CD4-positive, alpha-beta T cell (primary cell): Measurements from ENCODE around the gene TMEM219. TPM values are rescaled to one million over a fixed set of nuclear protein-coding genes. Genes with fewer than 3 reads are reported as not detected.

Experiments used
- ATAC-seq: fragments of 200-7000 bp; cut with Tn5 transposase; one replicate; pipeline ENCODE4 v1.10.0; 2022; ENCODE audit warnings: mild to moderate bottlenecking; ENCODE audit not compliant: poor library complexity
- CTCF ChIA-PET: fragments of 350-600 bp; sonication (Branson Sonifier 250); formaldehyde crosslinking; loops from one replicate; lab custom pipeline; 2021; ENCODE audit warnings: antibody characterized with exemption, inconsistent platforms; lab: Charles Lee
- POLR2A ChIA-PET: fragments of 350-600 bp; sonication (Branson Sonifier 250); formaldehyde crosslinking; loops from one replicate; lab custom pipeline; 2021; ENCODE audit warnings: antibody characterized with exemption, inconsistent platforms; lab: Charles Lee
- DNase-seq, 14 experiments: peaks; one replicate each; pipeline ENCODE4 v3.0.0-alpha.2; 2013 to 2020; ENCODE audit warnings: mixed read lengths in 2 of 14
- H3K27ac ChIP-seq, 2 donors: one replicate each; pipeline versions ENCODE4 v1.5.1 to v1.7.0; 2013; ENCODE audit warnings: low read length in 2 of 2, low read depth in 1 of 2, mild to moderate bottlenecking in 1 of 2
- H3K27me3 ChIP-seq, 2 experiments: 1 replicate in 1 of 2; 2 replicates in 1 of 2; pipeline versions ENCODE4 v1.6.1 to v1.7.0; 2013; ENCODE audit warnings: low read length in 2 of 2, control low read depth in 1 of 2, mild to moderate bottlenecking in 1 of 2, moderate library complexity in 1 of 2; ENCODE audit not compliant: insufficient read depth in 2 of 2, control insufficient read depth in 1 of 2
- H3K36me3 ChIP-seq: one replicate; pipeline ENCODE4 v1.6.1; 2013; ENCODE audit warnings: low read length, control low read depth; ENCODE audit not compliant: insufficient read depth
- H3K4me1 ChIP-seq: one replicate; pipeline ENCODE4 v1.6.1; 2013; ENCODE audit warnings: low read length, control low read depth; ENCODE audit not compliant: insufficient read depth
- H3K4me3 ChIP-seq: one replicate; pipeline ENCODE4 v1.5.1; 2013; ENCODE audit warnings: mild to moderate bottlenecking, low read length, moderate library complexity
- H3K9me3 ChIP-seq, 2 experiments: 1 replicate in 1 of 2; 2 replicates in 1 of 2; pipeline versions ENCODE4 v1.6.1 to v1.7.0; 2013; ENCODE audit warnings: low read length in 2 of 2, mild to moderate bottlenecking in 2 of 2, control low read depth in 1 of 2, moderate library complexity in 1 of 2; ENCODE audit not compliant: control insufficient read depth in 1 of 2, insufficient read depth in 1 of 2
- H3K27ac Mint-ChIP-seq: one replicate; pipeline ENCODE4 v1.8.0; 2020; ENCODE audit warnings: mixed read lengths
- H3K27me3 Mint-ChIP-seq: one replicate; pipeline ENCODE4 v1.8.0; 2021; ENCODE audit warnings: mixed read lengths
- H3K36me3 Mint-ChIP-seq: one replicate; pipeline ENCODE4 v1.8.0; 2021; ENCODE audit warnings: low read depth, mixed read lengths
- H3K4me1 Mint-ChIP-seq: one replicate; pipeline ENCODE4 v1.8.0; 2021; ENCODE audit warnings: low read depth, mixed read lengths
- H3K4me3 Mint-ChIP-seq: one replicate; pipeline ENCODE4 v1.8.0; 2020; ENCODE audit warnings: mild to moderate bottlenecking, mixed read lengths
- H3K9me3 Mint-ChIP-seq: one replicate; pipeline ENCODE4 v1.8.0; 2020; ENCODE audit warnings: mixed read lengths
- intact Hi-C, 2 experiments: fragments of 100-400 bp; cut with DNase I in 1 of 2; cut with micrococcal nuclease in 1 of 2; formaldehyde crosslinking; loops; one replicate each; pipeline versions ENCODE4 v1.15.1 to v1.9.0; 2023 to 2025; cut with DNase I, micrococcal nuclease
- total RNA-seq, 174 experiments: library from RNA in 2 of 174; stranded (reverse) in 2 of 174; gene quantifications; one replicate each; pipeline ENCODE4 v1.2.3 and lab custom pipeline; 2021 to 2026
- TF ChIP-seq, protein P1 (sequence below): fragments of 200-600 bp; IDR thresholded peaks from one replicate; pipeline ENCODE4 v1.8.0; 2022; ENCODE audit warnings: antibody characterized with exemption, mild to moderate bottlenecking

TMEM219 gene
- total RNA-seq, 2 experiments from 2014 or later, result 56.9 to 63.3 TPM

DNA sequence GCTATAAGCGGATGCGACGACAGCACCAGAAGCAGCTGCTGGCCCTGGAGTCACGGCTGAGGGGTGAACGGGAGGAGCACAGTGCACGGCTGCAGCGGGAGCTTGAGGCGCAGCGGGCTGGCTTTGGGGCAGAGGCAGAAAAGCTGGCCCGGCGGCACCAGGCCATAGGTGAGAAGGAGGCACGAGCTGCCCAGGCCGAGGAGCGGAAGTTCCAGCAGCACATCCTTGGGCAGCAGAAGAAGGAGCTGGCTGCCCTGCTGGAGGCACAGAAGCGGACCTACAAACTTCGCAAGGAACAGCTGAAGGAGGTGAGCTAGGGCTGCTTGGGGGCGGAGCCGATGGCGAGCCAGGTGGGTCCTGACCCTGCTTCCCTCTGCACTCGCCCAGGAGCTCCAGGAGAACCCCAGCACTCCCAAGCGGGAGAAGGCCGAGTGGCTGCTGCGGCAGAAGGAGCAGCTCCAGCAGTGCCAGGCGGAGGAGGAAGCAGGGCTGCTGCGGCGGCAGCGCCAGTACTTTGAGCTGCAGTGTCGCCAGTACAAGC, 23.5 kb downstream of the TMEM219 start:
- no peak for ATAC-seq
- intact Hi-C loops, result no loop called here
- TF ChIP-seq, protein P1, sequence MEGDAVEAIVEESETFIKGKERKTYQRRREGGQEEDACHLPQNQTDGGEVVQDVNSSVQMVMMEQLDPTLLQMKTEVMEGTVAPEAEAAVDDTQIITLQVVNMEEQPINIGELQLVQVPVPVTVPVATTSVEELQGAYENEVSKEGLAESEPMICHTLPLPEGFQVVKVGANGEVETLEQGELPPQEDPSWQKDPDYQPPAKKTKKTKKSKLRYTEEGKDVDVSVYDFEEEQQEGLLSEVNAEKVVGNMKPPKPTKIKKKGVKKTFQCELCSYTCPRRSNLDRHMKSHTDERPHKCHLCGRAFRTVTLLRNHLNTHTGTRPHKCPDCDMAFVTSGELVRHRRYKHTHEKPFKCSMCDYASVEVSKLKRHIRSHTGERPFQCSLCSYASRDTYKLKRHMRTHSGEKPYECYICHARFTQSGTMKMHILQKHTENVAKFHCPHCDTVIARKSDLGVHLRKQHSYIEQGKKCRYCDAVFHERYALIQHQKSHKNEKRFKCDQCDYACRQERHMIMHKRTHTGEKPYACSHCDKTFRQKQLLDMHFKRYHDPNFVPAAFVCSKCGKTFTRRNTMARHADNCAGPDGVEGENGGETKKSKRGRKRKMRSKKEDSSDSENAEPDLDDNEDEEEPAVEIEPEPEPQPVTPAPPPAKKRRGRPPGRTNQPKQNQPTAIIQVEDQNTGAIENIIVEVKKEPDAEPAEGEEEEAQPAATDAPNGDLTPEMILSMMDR, result no peak
- Histone ChIP-seq H3K9me3 (no peaks in the 10 kb centered on the region), H3K36me3 (peaks cover 87% of the 10 kb centered on the region), H3K27me3 (no peaks in the 10 kb centered on the region), H3K4me3 (no peak overlapping the region), H3K27ac (no peak overlapping the region), H3K4me1 (no peaks in the 10 kb centered on the region)
- Mint-ChIP-seq H3K27ac (no peak overlapping the region), H3K9me3 (no peaks in the 10 kb centered on the region), H3K27me3 (no peaks in the 10 kb centered on the region), H3K4me1 (no peaks in the 10 kb centered on the region), H3K36me3 (peaks cover 91% of the 10 kb centered on the region), H3K4me3 (no peak overlapping the region)
- ChIA-PET POLR2A (interaction anchor here (1.1 kb wide), 1 partner anchor 11 kb away, joined by 3 read pairs; the partner anchor contains the start of gene INO80E), CTCF (no interaction called here)
- DNase-seq, result no peak

DNA sequence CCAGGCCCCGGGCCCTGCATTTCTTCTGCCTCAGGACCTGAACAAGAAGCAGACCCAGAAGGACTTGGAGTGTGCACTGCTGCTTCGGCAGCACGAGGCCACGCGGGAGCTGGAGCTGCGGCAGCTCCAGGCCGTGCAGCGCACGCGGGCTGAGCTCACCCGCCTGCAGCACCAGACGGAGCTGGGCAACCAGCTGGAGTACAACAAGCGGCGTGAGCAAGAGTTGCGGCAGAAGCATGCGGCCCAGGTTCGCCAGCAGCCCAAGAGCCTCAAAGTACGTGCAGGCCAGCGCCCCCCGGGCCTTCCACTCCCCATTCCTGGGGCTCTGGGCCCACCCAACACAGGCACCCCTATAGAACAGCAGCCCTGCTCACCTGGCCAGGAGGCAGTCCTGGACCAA, 24.4 kb downstream of the TMEM219 start:
- no peaks in the 10 kb centered on the region for H3K4me1 Mint-ChIP-seq
- ATAC-seq, result no peak
- H3K4me3 Mint-ChIP-seq, result no peak overlapping the region
- TF ChIP-seq, protein P1, result no peak
- Histone ChIP-seq H3K9me3 (no peaks in the 10 kb centered on the region), H3K4me1 (no peaks in the 10 kb centered on the region), H3K27me3 (no peaks in the 10 kb centered on the region), H3K36me3 (peaks cover 91% of the 10 kb centered on the region), H3K27ac (no peak overlapping the region), H3K4me3 (no peak overlapping the region)
- intact Hi-C loops, result no loop called here
- H3K9me3 Mint-ChIP-seq, result no peaks in the 10 kb centered on the region
- ChIA-PET CTCF (interaction anchor here (0.5 kb wide), 1 partner anchor 1025 kb away, joined by 3 read pairs; no protein-coding TSS in a partner anchor), POLR2A (interaction anchor here (1.1 to 1.4 kb wide), 2 partner anchors 10 to 24 kb away, joined by 3 to 4 read pairs; partner anchors contain the start of genes INO80E and TMEM219)
- peaks cover 86% of the 10 kb centered on the region for H3K36me3 Mint-ChIP-seq
- no peaks in the 10 kb centered on the region for H3K27me3 Mint-ChIP-seq
- DNase-seq, result no peak
- no peak overlapping the region for H3K27ac Mint-ChIP-seq

DNA sequence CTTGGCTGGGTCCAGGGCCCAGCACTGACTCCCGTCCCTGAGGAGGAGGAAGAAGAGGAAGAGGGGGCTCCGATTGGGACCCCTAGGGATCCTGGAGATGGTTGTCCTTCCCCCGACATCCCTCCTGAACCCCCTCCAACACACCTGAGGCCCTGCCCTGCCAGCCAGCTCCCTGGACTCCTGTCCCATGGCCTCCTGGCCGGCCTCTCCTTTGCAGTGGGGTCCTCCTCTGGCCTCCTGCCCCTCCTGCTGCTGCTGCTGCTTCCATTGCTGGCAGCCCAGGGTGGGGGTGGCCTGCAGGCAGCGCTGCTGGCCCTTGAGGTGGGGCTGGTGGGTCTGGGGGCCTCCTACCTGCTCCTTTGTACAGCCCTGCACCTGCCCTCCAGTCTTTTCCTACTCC, 25.1 kb downstream of the TMEM219 start:
- intact Hi-C loops, result no loop called here
- ChIA-PET CTCF (no interaction called here), POLR2A (interaction anchor here (1.4 kb wide), 1 partner anchor 25 kb away, joined by 4 read pairs; the partner anchor contains the start of gene TMEM219)
- H3K27me3 ChIP-seq, result no peaks in the 10 kb centered on the region
- H3K4me3 Mint-ChIP-seq, result no peak overlapping the region
- no peaks in the 10 kb centered on the region for H3K27me3 Mint-ChIP-seq
- TF ChIP-seq, protein P1, result no peak
- no peak for DNase-seq
- H3K4me1 ChIP-seq, result no peaks in the 10 kb centered on the region
- no peaks in the 10 kb centered on the region for H3K9me3 ChIP-seq
- ATAC-seq, result no peak
- H3K27ac ChIP-seq, result no peak overlapping the region
- H3K36me3 ChIP-seq, result peaks cover 89% of the 10 kb centered on the region
- no peak overlapping the region for H3K4me3 ChIP-seq
- H3K4me1 Mint-ChIP-seq, result no peaks in the 10 kb centered on the region
- peaks cover 80% of the 10 kb centered on the region for H3K36me3 Mint-ChIP-seq
- no peak overlapping the region for H3K27ac Mint-ChIP-seq
- no peaks in the 10 kb centered on the region for H3K9me3 Mint-ChIP-seq
